ENCODE measurements around the gene COL7A1.

DNA sequence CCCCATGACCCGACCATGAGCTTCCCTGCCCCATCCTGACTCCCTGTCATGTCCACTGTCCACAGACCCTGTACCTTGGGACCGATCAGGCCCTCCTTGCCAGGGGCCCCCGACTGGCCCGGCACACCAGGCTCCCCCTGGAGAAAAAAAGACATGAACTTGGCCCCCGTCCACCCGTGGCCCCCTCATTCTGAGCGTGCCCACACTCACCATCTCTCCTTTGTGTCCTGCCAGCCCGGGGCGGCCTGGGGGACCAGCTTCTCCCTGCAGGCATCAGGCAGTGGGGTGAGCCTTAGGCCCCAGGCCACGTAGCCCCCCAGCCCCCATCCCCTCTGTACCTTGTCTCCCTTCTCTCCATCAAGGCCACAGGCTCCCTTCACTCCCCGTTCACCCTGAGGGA lies 27.6 kb downstream of the COL7A1 start:
- TF ChIP-seq, protein P1, sequence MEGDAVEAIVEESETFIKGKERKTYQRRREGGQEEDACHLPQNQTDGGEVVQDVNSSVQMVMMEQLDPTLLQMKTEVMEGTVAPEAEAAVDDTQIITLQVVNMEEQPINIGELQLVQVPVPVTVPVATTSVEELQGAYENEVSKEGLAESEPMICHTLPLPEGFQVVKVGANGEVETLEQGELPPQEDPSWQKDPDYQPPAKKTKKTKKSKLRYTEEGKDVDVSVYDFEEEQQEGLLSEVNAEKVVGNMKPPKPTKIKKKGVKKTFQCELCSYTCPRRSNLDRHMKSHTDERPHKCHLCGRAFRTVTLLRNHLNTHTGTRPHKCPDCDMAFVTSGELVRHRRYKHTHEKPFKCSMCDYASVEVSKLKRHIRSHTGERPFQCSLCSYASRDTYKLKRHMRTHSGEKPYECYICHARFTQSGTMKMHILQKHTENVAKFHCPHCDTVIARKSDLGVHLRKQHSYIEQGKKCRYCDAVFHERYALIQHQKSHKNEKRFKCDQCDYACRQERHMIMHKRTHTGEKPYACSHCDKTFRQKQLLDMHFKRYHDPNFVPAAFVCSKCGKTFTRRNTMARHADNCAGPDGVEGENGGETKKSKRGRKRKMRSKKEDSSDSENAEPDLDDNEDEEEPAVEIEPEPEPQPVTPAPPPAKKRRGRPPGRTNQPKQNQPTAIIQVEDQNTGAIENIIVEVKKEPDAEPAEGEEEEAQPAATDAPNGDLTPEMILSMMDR (IDR thresholded peaks at IDR 0.05), result no peak
- TF ChIP-seq EP300 (IDR thresholded peaks at IDR 0.05; ENCODE audit: low read depth) (no peak), POLR2A (IDR thresholded peaks at IDR 0.05) (no peak)
